GM19023 (cell line): ENCODE results near the gene KNDC1.

ENCODE experiments used
- ATAC-seq: cut with Tn5 transposase; IDR thresholded peaks from one replicate; pipeline ENCODE4 v1.9.1; 2021; ENCODE audit warnings: mild to moderate bottlenecking, moderate library complexity; ENCODE audit not compliant: unreplicated experiment

Gene KNDC1

GRCh38 chr10:133190225-133190624 lies 30.2 kb downstream of the KNDC1 start:
- no peak for ATAC-seq

GRCh38 chr10:133191651-133192050 lies 31.6 kb downstream of the KNDC1 start:
- ATAC-seq, result no peak

- no peak for ATAC-seq
Observed at GRCh38 chr10:133194151-133194550, 34.1 kb downstream of the KNDC1 start.

GRCh38 chr10:133195096-133195495 lies 35.1 kb downstream of the KNDC1 start:
- no peak for ATAC-seq

GRCh38 chr10:133195611-133196010 lies 35.6 kb downstream of the KNDC1 start:
- ATAC-seq, result no peak

GRCh38 chr10:133196221-133196915 lies 36.3 kb downstream of the KNDC1 start:
- ATAC-seq, result no peak

- ATAC-seq, result no peak
Observed at GRCh38 chr10:133196936-133197758, 37.1 kb downstream of the KNDC1 start.

- ATAC-seq, result no peak
Observed at GRCh38 chr10:133197786-133198185, 37.8 kb downstream of the KNDC1 start.

GRCh38 chr10:133198206-133198605 lies 38.2 kb downstream of the KNDC1 start:
- no peak for ATAC-seq

GRCh38 chr10:133198621-133199487 lies 38.8 kb downstream of the KNDC1 start:
- ATAC-seq, result no peak

- no peak for ATAC-seq
Observed at GRCh38 chr10:133199488-133199885, 39.5 kb downstream of the KNDC1 start.

- no peak for ATAC-seq
Observed at GRCh38 chr10:133199992-133200611, 40.1 kb downstream of the KNDC1 start.

- no peak for ATAC-seq
Observed at GRCh38 chr10:133200621-133201031, 40.6 kb downstream of the KNDC1 start.

- no peak for ATAC-seq
Observed at GRCh38 chr10:133201151-133201947, 41.3 kb downstream of the KNDC1 start.

GRCh38 chr10:133201948-133202725 lies 42.1 kb downstream of the KNDC1 start:
- ATAC-seq, result no peak

GRCh38 chr10:133202778-133203651 lies 43.0 kb downstream of the KNDC1 start:
- ATAC-seq, result no peak

- ATAC-seq, result no peak
Observed at GRCh38 chr10:133203652-133204195, 43.7 kb downstream of the KNDC1 start.
